SK-N-SH (cell line): ENCODE measurements around the gene STX18. TPM values are rescaled to one million over a fixed set of nuclear protein-coding genes. Genes with fewer than 3 reads are reported as not detected.
A peak's percentile ranks its signal among the peaks of the same experiment; 100 is the strongest.

Experiments
- CHD2 ChIP-seq: fragments of 150-350 bp; IDR thresholded peaks from 2 replicates; pipeline ENCODE4 v1.6.1; 2018; ENCODE audit warnings: low read length; ENCODE audit not compliant: partially characterized antibody
- FOXJ3 ChIP-seq: sonication (generic); formaldehyde crosslinking; IDR thresholded peaks from 2 replicates; pipeline ENCODE4 v1.5.1; 2020; ENCODE audit warnings: mild to moderate bottlenecking, missing genetic modification reagents
- GATA2 ChIP-seq: sonication (generic); formaldehyde crosslinking; IDR thresholded peaks from 2 replicates; pipeline ENCODE4 v1.5.0; 2020; ENCODE audit warnings: mild to moderate bottlenecking, missing genetic modification reagents
- MEF2A ChIP-seq: IDR thresholded peaks from 2 replicates; pipeline ENCODE4 v1.4.0; 2012; ENCODE audit warnings: low read depth, borderline replicate concordance
- NFIC ChIP-seq: IDR thresholded peaks from 2 replicates; pipeline ENCODE4 v1.4.0; 2012; ENCODE audit warnings: borderline replicate concordance
- PBX3 ChIP-seq: IDR thresholded peaks from 2 replicates; pipeline ENCODE4; 2012
- RXRA ChIP-seq: IDR thresholded peaks from 2 replicates; pipeline ENCODE4 v1.4.0; 2012; ENCODE audit warnings: low read depth, mild to moderate bottlenecking, borderline replicate concordance
- SMC3 ChIP-seq: IDR thresholded peaks from 2 replicates; pipeline ENCODE4 v1.6.1; 2012; ENCODE audit warnings: low read depth, low read length, improper control_type of control experiment
- TCF12 ChIP-seq: IDR thresholded peaks from 2 replicates; pipeline ENCODE4 v1.4.0; 2012
- ZBTB33 ChIP-seq: IDR thresholded peaks from 2 replicates; pipeline ENCODE4 v1.4.0; 2012; ENCODE audit warnings: low read depth, borderline replicate concordance
- polyA plus RNA-seq, 3 experiments: library from polyadenylated mRNA; depleted of rRNA; stranded (reverse); fragments of >200 nt; gene quantifications; 2 replicates each; pipeline ENCODE4 v1.2.3, GENCODE V29; 2012
- TF ChIP-seq, protein P1 (sequence below): fragments of 200-600 bp; sonication (generic); IDR thresholded peaks from 2 replicates; pipeline ENCODE4 v1.6.1; 2017; ENCODE audit warnings: antibody characterized with exemption, mild to moderate bottlenecking, moderate library complexity
- TF ChIP-seq, protein P2 (sequence below): IDR thresholded peaks from 2 replicates; pipeline ENCODE4 v1.6.1; 2012; ENCODE audit warnings: mild to moderate bottlenecking, low read depth, low read length, moderate library complexity
- TF ChIP-seq, protein P3 (sequence below): fragments of 150-350 bp; IDR thresholded peaks from 2 replicates; pipeline ENCODE4 v1.6.1; 2017; ENCODE audit warnings: antibody characterized with exemption, low read length, low read depth, borderline replicate concordance

Gene STX18
- polyA plus RNA-seq, 1 of the 3 experiments (the other 2 are of a cell fraction) = 17.3 TPM

GRCh38 chr4:4401036-4401435 is 140.8 kb downstream of the STX18 start (continued):
- TF ChIP-seq, protein P1, sequence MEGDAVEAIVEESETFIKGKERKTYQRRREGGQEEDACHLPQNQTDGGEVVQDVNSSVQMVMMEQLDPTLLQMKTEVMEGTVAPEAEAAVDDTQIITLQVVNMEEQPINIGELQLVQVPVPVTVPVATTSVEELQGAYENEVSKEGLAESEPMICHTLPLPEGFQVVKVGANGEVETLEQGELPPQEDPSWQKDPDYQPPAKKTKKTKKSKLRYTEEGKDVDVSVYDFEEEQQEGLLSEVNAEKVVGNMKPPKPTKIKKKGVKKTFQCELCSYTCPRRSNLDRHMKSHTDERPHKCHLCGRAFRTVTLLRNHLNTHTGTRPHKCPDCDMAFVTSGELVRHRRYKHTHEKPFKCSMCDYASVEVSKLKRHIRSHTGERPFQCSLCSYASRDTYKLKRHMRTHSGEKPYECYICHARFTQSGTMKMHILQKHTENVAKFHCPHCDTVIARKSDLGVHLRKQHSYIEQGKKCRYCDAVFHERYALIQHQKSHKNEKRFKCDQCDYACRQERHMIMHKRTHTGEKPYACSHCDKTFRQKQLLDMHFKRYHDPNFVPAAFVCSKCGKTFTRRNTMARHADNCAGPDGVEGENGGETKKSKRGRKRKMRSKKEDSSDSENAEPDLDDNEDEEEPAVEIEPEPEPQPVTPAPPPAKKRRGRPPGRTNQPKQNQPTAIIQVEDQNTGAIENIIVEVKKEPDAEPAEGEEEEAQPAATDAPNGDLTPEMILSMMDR = no peak
- TF ChIP-seq PBX3 = no peak
- no peak for TF ChIP-seq ZBTB33
- TF ChIP-seq, protein P2, sequence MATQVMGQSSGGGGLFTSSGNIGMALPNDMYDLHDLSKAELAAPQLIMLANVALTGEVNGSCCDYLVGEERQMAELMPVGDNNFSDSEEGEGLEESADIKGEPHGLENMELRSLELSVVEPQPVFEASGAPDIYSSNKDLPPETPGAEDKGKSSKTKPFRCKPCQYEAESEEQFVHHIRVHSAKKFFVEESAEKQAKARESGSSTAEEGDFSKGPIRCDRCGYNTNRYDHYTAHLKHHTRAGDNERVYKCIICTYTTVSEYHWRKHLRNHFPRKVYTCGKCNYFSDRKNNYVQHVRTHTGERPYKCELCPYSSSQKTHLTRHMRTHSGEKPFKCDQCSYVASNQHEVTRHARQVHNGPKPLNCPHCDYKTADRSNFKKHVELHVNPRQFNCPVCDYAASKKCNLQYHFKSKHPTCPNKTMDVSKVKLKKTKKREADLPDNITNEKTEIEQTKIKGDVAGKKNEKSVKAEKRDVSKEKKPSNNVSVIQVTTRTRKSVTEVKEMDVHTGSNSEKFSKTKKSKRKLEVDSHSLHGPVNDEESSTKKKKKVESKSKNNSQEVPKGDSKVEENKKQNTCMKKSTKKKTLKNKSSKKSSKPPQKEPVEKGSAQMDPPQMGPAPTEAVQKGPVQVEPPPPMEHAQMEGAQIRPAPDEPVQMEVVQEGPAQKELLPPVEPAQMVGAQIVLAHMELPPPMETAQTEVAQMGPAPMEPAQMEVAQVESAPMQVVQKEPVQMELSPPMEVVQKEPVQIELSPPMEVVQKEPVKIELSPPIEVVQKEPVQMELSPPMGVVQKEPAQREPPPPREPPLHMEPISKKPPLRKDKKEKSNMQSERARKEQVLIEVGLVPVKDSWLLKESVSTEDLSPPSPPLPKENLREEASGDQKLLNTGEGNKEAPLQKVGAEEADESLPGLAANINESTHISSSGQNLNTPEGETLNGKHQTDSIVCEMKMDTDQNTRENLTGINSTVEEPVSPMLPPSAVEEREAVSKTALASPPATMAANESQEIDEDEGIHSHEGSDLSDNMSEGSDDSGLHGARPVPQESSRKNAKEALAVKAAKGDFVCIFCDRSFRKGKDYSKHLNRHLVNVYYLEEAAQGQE = no peak
- no peak for TF ChIP-seq FOXJ3 (CRISPR knock-in tag)
- TF ChIP-seq TCF12 = no peak
- TF ChIP-seq NFIC = no peak
- TF ChIP-seq CHD2 = no peak
- no peak for TF ChIP-seq SMC3
- TF ChIP-seq MEF2A = no peak
- TF ChIP-seq, protein P3, sequence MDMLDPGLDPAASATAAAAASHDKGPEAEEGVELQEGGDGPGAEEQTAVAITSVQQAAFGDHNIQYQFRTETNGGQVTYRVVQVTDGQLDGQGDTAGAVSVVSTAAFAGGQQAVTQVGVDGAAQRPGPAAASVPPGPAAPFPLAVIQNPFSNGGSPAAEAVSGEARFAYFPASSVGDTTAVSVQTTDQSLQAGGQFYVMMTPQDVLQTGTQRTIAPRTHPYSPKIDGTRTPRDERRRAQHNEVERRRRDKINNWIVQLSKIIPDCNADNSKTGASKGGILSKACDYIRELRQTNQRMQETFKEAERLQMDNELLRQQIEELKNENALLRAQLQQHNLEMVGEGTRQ = no peak
- TF ChIP-seq GATA2 = peak; percentile 64
- no peak for TF ChIP-seq RXRA
